Right lobe of liver (tissue), 6 donors: Measurements from ENCODE around the gene ZNF785. TPM values are rescaled to one million over a fixed set of nuclear protein-coding genes. Genes with fewer than 3 reads are reported as not detected.
"Not testable (repeated sequence)": the region's sequence is repeated elsewhere in the genome, so short reads cannot be mapped to it uniquely, and the experiment has no call there.

ENCODE experiments used
- ATAC-seq, 4 donors: fragments of 200-7000 bp; cut with Tn5 transposase; one replicate each; pipeline ENCODE4 v1.9.1; 2020; ENCODE audit warnings: mild to moderate bottlenecking in 4 of 4, moderate library complexity in 4 of 4
- DNase-seq, 3 donors: peaks; one replicate each; pipeline ENCODE4 v3.0.0-alpha.2; 2020
- H3K27ac ChIP-seq, 3 donors: fragments of 200-600 bp; one replicate each; pipeline ENCODE4 v1.8.0; 2022
- H3K27me3 ChIP-seq, 2 donors: fragments of 200-600 bp; one replicate each; pipeline ENCODE4 v1.8.0; 2022
- H3K36me3 ChIP-seq, 4 donors: fragments of 200-600 bp; sonication (generic) in 1 of 4; one replicate each; pipeline versions ENCODE4 v1.5.1 to v1.8.0; 2017 to 2022; ENCODE audit warnings: control low read depth in 1 of 4
- H3K4me1 ChIP-seq, 4 donors: fragments of 200-600 bp; sonication (generic) in 1 of 4; one replicate each; pipeline versions ENCODE4 v1.5.1 to v1.8.0; 2017 to 2022; ENCODE audit warnings: control low read depth in 1 of 4
- H3K4me3 ChIP-seq, 3 donors: fragments of 200-600 bp; one replicate each; pipeline ENCODE4 v1.8.0; 2022
- H3K9me3 ChIP-seq, 4 donors: fragments of 200-600 bp; sonication (generic) in 1 of 4; one replicate each; pipeline versions ENCODE4 v1.5.1 to v1.8.0; 2017 to 2022; ENCODE audit warnings: control low read depth in 1 of 4
- POLR2A ChIP-seq: fragments of 450-650 bp; IDR thresholded peaks from one replicate; pipeline ENCODE4 v1.6.1; 2017; ENCODE audit warnings: antibody characterized with exemption, mild to moderate bottlenecking
- WGBS: methylation state at CpG from one replicate; pipeline ENCODE4 v1.1.6; 2018; ENCODE audit warnings: low coverage, low lambda C conversion rate; ENCODE audit not compliant: insufficient coverage; ENCODE audit errors: missing lambda C conversion rate; 5-methylcytosine and 5-hydroxymethylcytosine counted together
- intact Hi-C, 2 donors: fragments of 100-400 bp; cut with DNase I; formaldehyde crosslinking; loops; one replicate each; pipeline versions ENCODE4 v1.11.2 to v1.14.1; 2022
- total RNA-seq, 6 experiments: library from RNA; depleted of rRNA in 2 of 6; stranded (reverse); fragments of >200 nt in 2 of 6; fragmentation: NEBNext Ultra II Directional in 3 of 6; extraction: Animal tissue kit (Norgen Biotek cat#: 25700) in 3 of 6; gene quantifications; one replicate each; pipeline versions ENCODE4 v1.1.0 to v1.2.4, GENCODE V29; 2016 to 2023
- TF ChIP-seq, protein P1 (sequence below), 4 donors: fragments of 200-600 bp in 3 of 4; fragments of 450-650 bp in 1 of 4; IDR thresholded peaks; one replicate each; pipeline versions ENCODE4 v1.5.1 to v1.8.0; 2016 to 2022; ENCODE audit warnings: antibody characterized with exemption in 4 of 4, mild to moderate bottlenecking in 2 of 4
- donor health status: DM: no; HTN: yes; CAD: no.
- donor health status: DM: no; HTN: no; CAD: no.
- donor health status: DM: no; HTN: no; CAD: no.
- donor health status: DM: no; HTN: yes; CAD: no.
- donor health status: DM: no; HTN: yes; CAD: no.

The ZNF785 gene
- total RNA-seq, 6 experiments from 2014 or later, result 2.4 to 6.5 (median 5.6) TPM

DNA sequence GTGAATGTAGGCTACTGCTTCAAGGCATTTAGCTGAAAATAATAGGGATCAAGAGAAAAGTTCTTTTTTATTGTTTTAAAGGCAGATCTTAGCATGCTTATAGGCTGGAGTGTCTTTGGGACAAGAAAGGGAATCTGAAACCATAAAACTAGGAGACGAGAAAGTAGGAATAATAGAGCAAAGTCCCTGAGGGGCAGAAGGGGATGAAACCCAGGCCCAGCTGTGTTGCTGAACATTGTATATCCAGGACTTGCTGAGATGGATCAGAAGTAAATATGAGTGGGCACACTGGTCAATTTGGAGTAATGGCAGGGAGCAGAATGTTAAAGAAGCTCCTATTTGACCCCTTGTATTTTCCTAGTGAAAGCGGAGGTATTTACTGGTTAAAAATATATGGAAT, 15.4 kb upstream of the ZNF785 start:
- no peaks in the 10 kb centered on the region for H3K27me3 ChIP-seq
- no peak overlapping the region for H3K27ac ChIP-seq
- peaks cover 0 to 28% (median 14%) of the 10 kb centered on the region in 4 donors for H3K4me1 ChIP-seq
- no peak for ATAC-seq
- 90% methylated on average over 1 of the region's 2 CpGs for WGBS
- no peak for TF ChIP-seq POLR2A
- TF ChIP-seq, protein P1, sequence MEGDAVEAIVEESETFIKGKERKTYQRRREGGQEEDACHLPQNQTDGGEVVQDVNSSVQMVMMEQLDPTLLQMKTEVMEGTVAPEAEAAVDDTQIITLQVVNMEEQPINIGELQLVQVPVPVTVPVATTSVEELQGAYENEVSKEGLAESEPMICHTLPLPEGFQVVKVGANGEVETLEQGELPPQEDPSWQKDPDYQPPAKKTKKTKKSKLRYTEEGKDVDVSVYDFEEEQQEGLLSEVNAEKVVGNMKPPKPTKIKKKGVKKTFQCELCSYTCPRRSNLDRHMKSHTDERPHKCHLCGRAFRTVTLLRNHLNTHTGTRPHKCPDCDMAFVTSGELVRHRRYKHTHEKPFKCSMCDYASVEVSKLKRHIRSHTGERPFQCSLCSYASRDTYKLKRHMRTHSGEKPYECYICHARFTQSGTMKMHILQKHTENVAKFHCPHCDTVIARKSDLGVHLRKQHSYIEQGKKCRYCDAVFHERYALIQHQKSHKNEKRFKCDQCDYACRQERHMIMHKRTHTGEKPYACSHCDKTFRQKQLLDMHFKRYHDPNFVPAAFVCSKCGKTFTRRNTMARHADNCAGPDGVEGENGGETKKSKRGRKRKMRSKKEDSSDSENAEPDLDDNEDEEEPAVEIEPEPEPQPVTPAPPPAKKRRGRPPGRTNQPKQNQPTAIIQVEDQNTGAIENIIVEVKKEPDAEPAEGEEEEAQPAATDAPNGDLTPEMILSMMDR (IDR thresholded peaks at IDR 0.05), result no peak
- no peaks in the 10 kb centered on the region for H3K9me3 ChIP-seq
- DNase-seq, result no peak
- intact Hi-C loops, result no loop called here
- no peak overlapping the region for H3K4me3 ChIP-seq
- H3K36me3 ChIP-seq, result peaks cover 0 to 7% (median 2%) of the 10 kb centered on the region in 4 donors

DNA sequence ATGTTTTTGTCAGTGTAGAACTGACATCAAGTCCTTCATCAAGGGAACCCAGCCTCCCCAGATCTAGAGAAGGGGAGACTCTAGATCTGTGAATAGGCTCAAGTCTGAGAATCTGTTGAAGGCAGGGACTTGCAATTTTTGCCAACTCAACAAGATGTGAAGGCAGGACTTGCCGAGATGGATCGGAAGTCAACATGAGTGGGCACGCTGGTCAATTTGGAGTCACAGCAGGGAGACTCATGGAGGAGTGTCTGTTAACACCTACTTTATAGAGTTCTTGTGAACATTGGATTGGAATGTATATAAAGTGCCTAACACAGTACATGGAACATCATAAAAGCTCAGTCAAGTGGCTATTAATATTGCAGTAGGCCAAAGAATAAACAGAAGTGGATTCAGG, 14.7 kb upstream of the ZNF785 start:
- intact Hi-C loops, result no loop called here

DNA sequence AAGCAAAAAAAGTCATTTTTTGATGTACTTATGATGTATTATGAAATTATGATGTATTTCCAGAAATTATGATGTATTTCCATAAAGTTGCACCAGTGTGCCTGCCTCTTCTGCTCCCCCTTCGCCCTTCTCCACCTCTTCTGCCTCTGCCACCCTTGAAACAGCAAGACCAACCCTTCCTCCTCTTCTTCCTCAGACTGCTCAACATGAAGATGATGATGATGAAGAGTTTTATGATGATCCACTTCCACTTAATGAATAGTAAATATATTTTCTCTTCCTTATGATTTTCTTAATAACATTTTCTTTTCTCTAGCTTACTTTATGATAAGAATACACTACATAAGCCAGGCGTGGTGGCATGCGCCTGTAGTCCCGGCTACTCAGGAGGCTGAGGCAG, 7.4 kb upstream of the ZNF785 start:
- H3K4me3 ChIP-seq, result no peak overlapping the region
- no peaks in the 10 kb centered on the region for H3K27me3 ChIP-seq
- 95% methylated on average over 4 of the region's 4 CpGs for WGBS
- DNase-seq (no peak), ATAC-seq (no peak)
- H3K4me1 ChIP-seq, result no peaks in the 10 kb centered on the region
- no peaks in the 10 kb centered on the region for H3K9me3 ChIP-seq
- H3K36me3 ChIP-seq, result no peaks in the 10 kb centered on the region
- H3K27ac ChIP-seq, result no peak overlapping the region
- TF ChIP-seq POLR2A, result no peak
- TF ChIP-seq, protein P1 (IDR thresholded peaks at IDR 0.05), result no peak
- intact Hi-C loops, result no loop called here

More for the DNA sequence above, 14.7 kb upstream of the ZNF785 start:
- no peak overlapping the region for H3K27ac ChIP-seq
- 91% methylated on average over 3 of the region's 3 CpGs for WGBS
- H3K9me3 ChIP-seq, result no peaks in the 10 kb centered on the region
- DNase-seq, result no peak
- ATAC-seq, result no peak
- H3K4me3 ChIP-seq, result no peak overlapping the region
- H3K27me3 ChIP-seq, result no peaks in the 10 kb centered on the region
- TF ChIP-seq, protein P1 (IDR thresholded peaks at IDR 0.05), result no peak
- TF ChIP-seq POLR2A, result no peak
- H3K4me1 ChIP-seq, result peaks cover 0 to 23% (median 10%) of the 10 kb centered on the region in 4 donors
- peaks cover 0 to 2% (median 0%) of the 10 kb centered on the region in 4 donors for H3K36me3 ChIP-seq

DNA sequence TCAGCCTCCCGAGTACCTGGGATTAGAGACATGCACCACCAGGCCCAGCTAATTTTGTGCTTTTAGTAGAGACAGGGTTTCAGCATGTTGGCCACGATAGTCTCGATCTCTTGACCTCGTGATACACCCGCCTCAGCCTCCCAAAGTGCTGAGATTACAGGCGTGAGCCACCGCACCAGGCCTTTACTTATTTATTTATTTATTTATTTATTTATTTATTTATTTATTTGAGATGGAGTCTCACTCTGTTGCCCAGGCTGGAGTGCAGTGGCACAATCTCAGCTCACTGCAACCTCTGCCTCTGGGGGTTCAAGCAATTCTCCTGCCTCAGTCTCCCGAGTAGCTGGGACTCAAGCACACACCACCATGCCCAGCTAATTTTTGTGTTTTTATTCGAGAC, 5.4 kb upstream of the ZNF785 start:
- H3K36me3 ChIP-seq, H3K4me3 ChIP-seq, H3K27me3 ChIP-seq, H3K9me3 ChIP-seq, H3K4me1 ChIP-seq, H3K27ac ChIP-seq, DNase-seq, intact Hi-C loops, ATAC-seq: not testable (repeated sequence)
- WGBS, result 97% methylated on average over 9 of the region's 9 CpGs

DNA sequence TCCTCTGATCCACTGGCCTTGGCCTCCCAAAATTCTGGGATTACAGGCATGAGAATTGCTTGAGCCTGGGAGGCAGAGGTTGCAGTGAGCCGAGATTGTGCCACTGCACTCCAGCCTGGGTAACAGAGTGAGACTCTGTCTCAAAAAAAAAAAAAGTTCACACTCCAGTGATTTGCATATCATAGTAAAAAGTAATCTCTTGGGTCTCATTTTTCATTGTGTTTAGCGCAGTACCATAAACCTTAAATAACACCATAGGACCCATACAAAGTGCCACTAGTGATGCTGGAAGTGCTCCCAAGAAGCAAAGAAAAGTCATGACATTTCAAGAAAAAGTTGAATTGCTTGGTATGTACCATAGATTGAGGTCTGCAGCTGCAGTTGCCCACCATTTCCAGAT, 4.1 kb upstream of the ZNF785 start:
- H3K27ac ChIP-seq, H3K4me1 ChIP-seq, ATAC-seq, DNase-seq, H3K27me3 ChIP-seq, H3K4me3 ChIP-seq, intact Hi-C loops, H3K9me3 ChIP-seq, H3K36me3 ChIP-seq: not testable (repeated sequence)
- WGBS, result 100% methylated on average over 2 of the region's 2 CpGs

DNA sequence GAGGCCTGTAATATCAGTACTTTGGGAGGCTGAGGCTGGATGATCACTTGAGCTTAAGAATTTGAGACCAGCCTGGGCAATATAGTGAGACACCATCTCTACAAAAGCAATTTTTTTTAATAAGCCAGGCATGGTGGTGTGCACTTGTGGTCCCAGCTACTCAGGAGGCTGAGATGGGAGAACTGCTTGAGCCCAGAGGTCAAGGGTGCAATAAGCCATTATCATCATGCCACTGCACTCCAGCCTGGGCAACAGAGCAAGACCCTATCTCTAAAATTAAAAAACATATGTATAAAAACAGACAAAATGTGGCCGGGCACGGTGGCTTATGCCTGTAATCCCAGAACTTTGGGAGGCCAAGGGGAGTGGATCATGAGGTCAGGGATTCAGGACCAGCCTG, 3.2 kb upstream of the ZNF785 start:
- DNase-seq, result no peak

More for the DNA sequence above, 3.2 kb upstream of the ZNF785 start:
- Histone ChIP-seq H3K4me3 (no peak overlapping the region), H3K27ac (no peak overlapping the region), H3K4me1 (peaks cover 0 to 6% (median 2%) of the 10 kb centered on the region in 4 donors), H3K9me3 (no peaks in the 10 kb centered on the region), H3K27me3 (no peaks in the 10 kb centered on the region), H3K36me3 (no peaks in the 10 kb centered on the region)
- TF ChIP-seq, protein P1 (IDR thresholded peaks at IDR 0.05), result no peak
- TF ChIP-seq POLR2A, result no peak
- intact Hi-C loops, result no loop called here
- no peak for ATAC-seq
- 100% methylated on average over 2 of the region's 2 CpGs for WGBS
